ENCODE data around the gene ITFG1.

GRCh38 chr16:47503936-47504335 is 43.1 kb upstream of the ITFG1 start:
- TF ChIP-seq CTCF (conservative IDR thresholded peaks at IDR 0.05; ENCODE audit: low read depth, low read length) (no peak), EZH2 (IDR thresholded peaks at IDR 0.05; ENCODE audit: low read length, unreplicated experiment) (no peak), EZH2phosphoT487 (IDR thresholded peaks at IDR 0.05; ENCODE audit: borderline replicate concordance, low read length) (no peak)

All from PC-3 (cell line).